ENCODE data around the gene INPP5A. TPM values are rescaled to one million over a fixed set of nuclear protein-coding genes. Genes with fewer than 3 reads are reported as not detected.
"Not testable (repeated sequence)": the region's sequence is repeated elsewhere in the genome, so short reads cannot be mapped to it uniquely, and the experiment has no call there.

Gene INPP5A
- total and polyA plus RNA-seq, 9 of the 15 experiments (the other 6 are each of a cell fraction or from before 2014, with no cell fraction given): 0.66 to 11.6 (median 7.7) TPM

- FAIRE-seq (no peak), DNase-seq (ENCODE audit: extremely low read depth in 1 of 4, low spot score in 3 of 4) (no peak), ATAC-seq (no peak)
- H3K9me3 ChIP-seq (replicated peaks; ENCODE audit: control insufficient read depth, insufficient read depth, low read depth, low read length): no peaks in the 10 kb centered on the region
- H3K27me3 ChIP-seq (ENCODE audit: control insufficient read depth in 2 of 2, insufficient read depth in 2 of 2, low read length in 2 of 2): no peaks in the 10 kb centered on the region
- no peak overlapping the region for H3K4me3 ChIP-seq
- H4K20me1 ChIP-seq (replicated peaks; ENCODE audit: control insufficient read depth, insufficient read depth, low read length): no peaks in the 10 kb centered on the region; the same call in 1 of the 2 replicates
- in situ Hi-C loops (cut with MboI) (loop anchor here (25.0 kb wide), 1 partner anchor 442 kb away; no protein-coding TSS in a partner anchor), intact Hi-C loops (cut with micrococcal nuclease) (no loop called here)
- H3K9me1 ChIP-seq (ENCODE audit: control insufficient read depth, insufficient read depth, low read length): no peaks in the 10 kb centered on the region
- H3K27ac ChIP-seq (ENCODE audit: extremely low read depth, low read depth, low read length): no peak overlapping the region
- no peaks in the 10 kb centered on the region for H3K79me2 ChIP-seq (ENCODE audit: control insufficient read depth, insufficient read depth, low read length)
- 48% methylated on average over 8 of the region's 12 CpGs for WGBS (ENCODE audit: insufficient coverage, low coverage, missing lambda C conversion rate)
- no peak overlapping the region for H3K4me2 ChIP-seq (ENCODE audit: insufficient read depth, low read length)
- no peaks in the 10 kb centered on the region for H3K36me3 ChIP-seq (ENCODE audit: control insufficient read depth, insufficient read depth, low read length)
- no peak overlapping the region for H3K9ac ChIP-seq (ENCODE audit: insufficient read depth in 1 of 2, low read depth in 2 of 2, low read length in 2 of 2)
- no peak overlapping the region for H2AFZ ChIP-seq (ENCODE audit: low read depth, low read length)
- no peak for TF ChIP-seq IRF2 (CRISPR knock-in tag; IDR thresholded peaks at IDR 0.05)
- no TSS peak for BruUV-seq (replicated peaks)
- H3K4me1 ChIP-seq (replicated peaks in 1 of 2; ENCODE audit: control insufficient read depth in 2 of 2, insufficient read depth in 2 of 2, low read length in 2 of 2): peaks cover 2 to 11% of the 10 kb centered on the region in 2 experiments; a peak in 4 of 5 replicates
- ChIA-PET CTCF (ENCODE audit: low intra/inter-chr PET ratio) (no interaction called here), POLR2A (interaction anchor here (0.7 kb wide), 1 partner anchor 425 kb away, joined by 4 read pairs; no protein-coding TSS in a partner anchor)
Observed at GRCh38 chr10:132670546-132671227, 133.1 kb downstream of the INPP5A start.

- intact Hi-C loops (cut with micrococcal nuclease): no loop called here
- Histone ChIP-seq H3K36me3 (ENCODE audit: control insufficient read depth, insufficient read depth, low read length) (no peaks in the 10 kb centered on the region), H3K4me3 (no peak overlapping the region), H3K9me1 (ENCODE audit: control insufficient read depth, insufficient read depth, low read length) (no peaks in the 10 kb centered on the region), H3K9ac (ENCODE audit: insufficient read depth in 1 of 2, low read depth in 2 of 2, low read length in 2 of 2) (no peak overlapping the region), H3K27me3 (ENCODE audit: control insufficient read depth in 2 of 2, insufficient read depth in 2 of 2, low read length in 2 of 2) (no peaks in the 10 kb centered on the region), H3K27ac (ENCODE audit: extremely low read depth, low read depth, low read length) (no peak overlapping the region), H3K4me2 (ENCODE audit: insufficient read depth, low read length) (no peak overlapping the region; the same call in 1 of the 2 replicates), H4K20me1 (replicated peaks; ENCODE audit: control insufficient read depth, insufficient read depth, low read length) (no peaks in the 10 kb centered on the region; the same call in 1 of the 2 replicates), H3K79me2 (ENCODE audit: control insufficient read depth, insufficient read depth, low read length) (no peaks in the 10 kb centered on the region), H3K4me1 (replicated peaks in 1 of 2; ENCODE audit: control insufficient read depth in 2 of 2, insufficient read depth in 2 of 2, low read length in 2 of 2) (peaks cover 2 to 11% of the 10 kb centered on the region in 2 experiments; a peak in 3 of 5 replicates), H3K9me3 (replicated peaks; ENCODE audit: control insufficient read depth, insufficient read depth, low read depth, low read length) (no peaks in the 10 kb centered on the region), H2AFZ (ENCODE audit: low read depth, low read length) (no peak overlapping the region)
- in situ Hi-C loops (cut with MboI): loop anchor here (25.0 kb wide), 1 partner anchor 441 kb away; no protein-coding TSS in a partner anchor
- BruUV-seq (replicated peaks): no TSS peak
- ChIA-PET POLR2A (no interaction called here), CTCF (ENCODE audit: low intra/inter-chr PET ratio) (no interaction called here)
- TF ChIP-seq NRF1 (conservative IDR thresholded peaks at IDR 0.05 in 1 of 2, IDR thresholded peaks at IDR 0.05 in 1 of 2) (peak; percentile 34 to 43; a peak in 2 of 4 replicates), E2F4 (CRISPR knock-in tag; IDR thresholded peaks at IDR 0.05; ENCODE audit: low read depth) (no peak)
- WGBS (ENCODE audit: insufficient coverage, low coverage, missing lambda C conversion rate): 41% methylated on average over 15 of the region's 25 CpGs
- ATAC-seq: peak; percentile 93
- peak; percentile 49 to 65 (median 57) for DNase-seq (ENCODE audit: extremely low read depth in 1 of 4, low spot score in 3 of 4)
- peak; percentile 37 for FAIRE-seq
Observed at GRCh38 chr10:132671228-132672154, 133.9 kb downstream of the INPP5A start.

GRCh38 chr10:132673746-132674145 lies 136.2 kb downstream of the INPP5A start:
- H3K36me3 ChIP-seq (ENCODE audit: control insufficient read depth, insufficient read depth, low read length); H3K9me3 ChIP-seq (replicated peaks; ENCODE audit: control insufficient read depth, insufficient read depth, low read depth, low read length); H3K9me1 ChIP-seq (ENCODE audit: control insufficient read depth, insufficient read depth, low read length); H2AFZ ChIP-seq (ENCODE audit: low read depth, low read length); H3K4me2 ChIP-seq (ENCODE audit: insufficient read depth, low read length); H4K20me1 ChIP-seq (replicated peaks; ENCODE audit: control insufficient read depth, insufficient read depth, low read length); DNase-seq (ENCODE audit: extremely low read depth in 1 of 4, low spot score in 3 of 4); BruUV-seq (replicated peaks); intact Hi-C loops (cut with micrococcal nuclease); H3K27ac ChIP-seq (ENCODE audit: extremely low read depth, low read depth, low read length); H3K9ac ChIP-seq (ENCODE audit: insufficient read depth in 1 of 2, low read depth in 2 of 2, low read length in 2 of 2); H3K79me2 ChIP-seq (ENCODE audit: control insufficient read depth, insufficient read depth, low read length); H3K27me3 ChIP-seq (ENCODE audit: control insufficient read depth in 2 of 2, insufficient read depth in 2 of 2, low read length in 2 of 2); ATAC-seq; H3K4me3 ChIP-seq; FAIRE-seq; CTCF ChIA-PET (ENCODE audit: low intra/inter-chr PET ratio): not testable (repeated sequence)
- H3K4me1 ChIP-seq (replicated peaks in 1 of 2; ENCODE audit: control insufficient read depth in 2 of 2, insufficient read depth in 2 of 2, low read length in 2 of 2): peaks cover 2 to 11% of the 10 kb centered on the region in 2 experiments; a peak in 3 of 5 replicates
- WGBS (ENCODE audit: insufficient coverage, low coverage, missing lambda C conversion rate): 73% methylated on average over 4 of the region's 4 CpGs
- POLR2A ChIA-PET: interaction anchor here (1.0 kb wide), 1 partner anchor 16 kb away, joined by 3 read pairs; no protein-coding TSS in a partner anchor
- in situ Hi-C loops (cut with MboI): loop anchor here (25.0 kb wide), 1 partner anchor 439 kb away; no protein-coding TSS in a partner anchor

Measured in K562 (cell line).